GM19238 (cell line): ENCODE results near the gene CKAP2L.
A peak's percentile ranks its signal among the peaks of the same experiment; 100 is the strongest.

ENCODE experiments used
- DNase-seq: peaks from one replicate; pipeline ENCODE4 v3.0.0; 2011; ENCODE audit warnings: low spot score; ENCODE audit not compliant: insufficient read length

CKAP2L gene

GRCh38 chr2:112764071-112765044, at the start of gene CKAP2L:
TSS of gene CKAP2L (minus strand) at chr2:112764609. CDS start at chr2:112764598, 11 bp downstream.
- DNase-seq: peak; percentile 92

- no peak for DNase-seq
Observed at GRCh38 chr2:112813280-112813966, 49.0 kb upstream of the CKAP2L start.

GRCh38 chr2:112812318-112813267, 48.2 kb upstream of the CKAP2L start:
- DNase-seq: no peak

GRCh38 chr2:112811841-112812306, 47.5 kb upstream of the CKAP2L start:
- no peak for DNase-seq

GRCh38 chr2:112811276-112811831, 46.9 kb upstream of the CKAP2L start:
- DNase-seq: no peak

- no peak for DNase-seq
Observed at GRCh38 chr2:112809112-112809511, 44.7 kb upstream of the CKAP2L start.

GRCh38 chr2:112807233-112807807, 42.9 kb upstream of the CKAP2L start:
- no peak for DNase-seq

GRCh38 chr2:112805542-112805941, 41.1 kb upstream of the CKAP2L start:
- DNase-seq: no peak

- DNase-seq: no peak
Observed at GRCh38 chr2:112803691-112804521, 39.5 kb upstream of the CKAP2L start.

- no peak for DNase-seq
Observed at GRCh38 chr2:112800881-112801583, 36.6 kb upstream of the CKAP2L start.

GRCh38 chr2:112798979-112799975, 34.9 kb upstream of the CKAP2L start:
- no peak for DNase-seq

- no peak for DNase-seq
Observed at GRCh38 chr2:112796486-112796885, 32.1 kb upstream of the CKAP2L start.

GRCh38 chr2:112795774-112796173, 31.4 kb upstream of the CKAP2L start:
- no peak for DNase-seq

- no peak for DNase-seq
Observed at GRCh38 chr2:112794841-112795240, 30.4 kb upstream of the CKAP2L start.

- no peak for DNase-seq
Observed at GRCh38 chr2:112794131-112794733, 29.8 kb upstream of the CKAP2L start.

GRCh38 chr2:112793449-112793978, 29.1 kb upstream of the CKAP2L start:
- no peak for DNase-seq

GRCh38 chr2:112792419-112792818, 28.0 kb upstream of the CKAP2L start:
- no peak for DNase-seq
